HG03039 (cell line): Measurements from ENCODE around the gene SDK2.

Experiments
- ATAC-seq: cut with Tn5 transposase; IDR thresholded peaks from one replicate; pipeline ENCODE4 v1.9.1; 2021; ENCODE audit warnings: mild to moderate bottlenecking, moderate library complexity; ENCODE audit not compliant: unreplicated experiment

Gene SDK2

GRCh38 chr17:73429440-73430164 is 214.6 kb downstream of the SDK2 start:
- ATAC-seq: peak; percentile 68

GRCh38 chr17:73427198-73427597 is 217.0 kb downstream of the SDK2 start:
- no peak for ATAC-seq

GRCh38 chr17:73424571-73424970 is 219.7 kb downstream of the SDK2 start:
- ATAC-seq: no peak

GRCh38 chr17:73423806-73424205 is 220.4 kb downstream of the SDK2 start:
- ATAC-seq: no peak

- no peak for ATAC-seq
These were observed 221.0 kb downstream of the SDK2 start for GRCh38 chr17:73423159-73423715.

- ATAC-seq: no peak
These were observed 222.1 kb downstream of the SDK2 start for GRCh38 chr17:73422121-73422520.

GRCh38 chr17:73420897-73421296 is 223.3 kb downstream of the SDK2 start:
- no peak for ATAC-seq

GRCh38 chr17:73419881-73420280 is 224.4 kb downstream of the SDK2 start:
- ATAC-seq: no peak

- ATAC-seq: no peak
These were observed 225.2 kb downstream of the SDK2 start for GRCh38 chr17:73419051-73419450.

GRCh38 chr17:73415782-73416181 is 228.5 kb downstream of the SDK2 start:
- no peak for ATAC-seq

GRCh38 chr17:73414171-73414955 is 229.9 kb downstream of the SDK2 start:
- no peak for ATAC-seq

GRCh38 chr17:73412914-73413313 is 231.3 kb downstream of the SDK2 start:
- no peak for ATAC-seq

- no peak for ATAC-seq
These were observed 232.9 kb downstream of the SDK2 start for GRCh38 chr17:73411313-73411747.

GRCh38 chr17:73410586-73411312 is 233.5 kb downstream of the SDK2 start:
- no peak for ATAC-seq

- no peak for ATAC-seq
These were observed 240.0 kb downstream of the SDK2 start for GRCh38 chr17:73404246-73404645.

- no peak for ATAC-seq
These were observed 241.8 kb downstream of the SDK2 start for GRCh38 chr17:73402466-73402865.

- no peak for ATAC-seq
These were observed 242.3 kb downstream of the SDK2 start for GRCh38 chr17:73401911-73402310.

- ATAC-seq: no peak
These were observed 243.2 kb downstream of the SDK2 start for GRCh38 chr17:73400915-73401545.

GRCh38 chr17:73399056-73399455 is 245.2 kb downstream of the SDK2 start:
- no peak for ATAC-seq

- ATAC-seq: no peak
These were observed 246.2 kb downstream of the SDK2 start for GRCh38 chr17:73397856-73398540.
